K562 (cell line): ENCODE measurements around the gene JMJD1C. TPM values are rescaled to one million over a fixed set of nuclear protein-coding genes. Genes with fewer than 3 reads are reported as not detected.

Experiments
- BRD4 ChIP-seq: fragments of 200-600 bp; sonication (generic); IDR thresholded peaks from 2 replicates; pipeline ENCODE4 v1.6.1; 2017; ENCODE audit warnings: inconsistent platforms
- CREB1 ChIP-seq, 2 experiments: sonication (generic) in 1 of 2; formaldehyde crosslinking in 1 of 2; IDR thresholded peaks; 2 replicates each; pipeline versions ENCODE4 v1.6.1 to v1.8.0; 2012 to 2022; ENCODE audit warnings: inconsistent platforms in 1 of 2, mild to moderate bottlenecking in 1 of 2, missing genetic modification reagents in 1 of 2, moderate library complexity in 1 of 2
- CREBBP ChIP-seq: IDR thresholded peaks from one replicate; pipeline ENCODE4 v1.6.1; 2012; ENCODE audit warnings: low read depth, mild to moderate bottlenecking, control low read depth, inconsistent platforms, low read length
- FOXK1 ChIP-seq: sonication (generic); formaldehyde crosslinking; IDR thresholded peaks from 2 replicates; pipeline ENCODE4 v1.8.0; 2022; ENCODE audit warnings: missing genetic modification reagents, mild to moderate bottlenecking, borderline replicate concordance
- GATAD2A ChIP-seq: fragments of 450-650 bp; IDR thresholded peaks from 2 replicates; pipeline ENCODE4 v1.6.1; 2017
- KAT2B ChIP-seq: IDR thresholded peaks from one replicate; pipeline ENCODE4 v1.6.1; 2012; ENCODE audit warnings: low read depth, mild to moderate bottlenecking, control low read depth, inconsistent platforms, low read length, moderate library complexity
- KLF1 ChIP-seq: fragments of 450-650 bp; IDR thresholded peaks from 2 replicates; pipeline ENCODE4 v1.6.1; 2016; ENCODE audit warnings: missing genetic modification characterization, missing compliant biosample characterization
- MAFF ChIP-seq: IDR thresholded peaks from 2 replicates; pipeline ENCODE4 v1.6.1; 2012; ENCODE audit warnings: low read length, improper control_type of control experiment
- MTA3 ChIP-seq: fragments of 450-650 bp; formaldehyde crosslinking; IDR thresholded peaks from 2 replicates; pipeline ENCODE4 v1.6.1; 2017; ENCODE audit warnings: mild to moderate bottlenecking, borderline replicate concordance
- NFIX ChIP-seq: fragments of 250-450 bp; sonication (Bioruptor Pico); IDR thresholded peaks from 2 replicates; pipeline ENCODE4 v1.4.0; 2020; ENCODE audit warnings: low read depth, mild to moderate bottlenecking, moderate library complexity
- NFYB ChIP-seq: IDR thresholded peaks from 2 replicates; pipeline ENCODE4 v1.6.1; 2011; ENCODE audit warnings: mild to moderate bottlenecking, moderate library complexity; ENCODE audit not compliant: insufficient read length; ENCODE audit errors: extremely low read depth
- NR2C2 ChIP-seq, 2 experiments: fragments of 200-800 bp in 1 of 2; sonication (Bioruptor generic) in 1 of 2; sonication (generic) in 1 of 2; formaldehyde crosslinking in 1 of 2; IDR thresholded peaks; 2 replicates each; pipeline versions ENCODE4 v1.6.1 to v1.8.0; 2016 to 2022; ENCODE audit warnings: mild to moderate bottlenecking in 1 of 2, missing compliant biosample characterization in 1 of 2, missing genetic modification characterization in 1 of 2, missing genetic modification reagents in 1 of 2
- PCBP1 ChIP-seq: fragments of 200-400 bp; formaldehyde crosslinking; IDR thresholded peaks from 2 replicates; pipeline ENCODE4 v1.6.1; 2018; ENCODE audit warnings: mild to moderate bottlenecking, low read depth, low read length; ENCODE audit not compliant: poor library complexity, severe bottlenecking
- POLR2B ChIP-seq: fragments of 450-650 bp; IDR thresholded peaks from 2 replicates; pipeline ENCODE4 v1.6.1; 2018; ENCODE audit warnings: low read depth; ENCODE audit not compliant: partially characterized antibody
- RBM22 ChIP-seq: fragments of 200-400 bp; formaldehyde crosslinking; IDR thresholded peaks from 2 replicates; pipeline ENCODE4 v1.6.1; 2018; ENCODE audit warnings: low read length, low read depth; ENCODE audit not compliant: poor library complexity, severe bottlenecking
- SUPT5H ChIP-seq: fragments of 450-650 bp; IDR thresholded peaks from 2 replicates; pipeline ENCODE4 v1.6.1; 2016
- TAF15 ChIP-seq: fragments of 200-400 bp; formaldehyde crosslinking; IDR thresholded peaks from 2 replicates; pipeline ENCODE4 v1.6.1; 2017; ENCODE audit warnings: mild to moderate bottlenecking, low read depth, low read length, moderate library complexity
- ZC3H11A ChIP-seq: IDR thresholded peaks from 2 replicates; pipeline ENCODE4 v1.6.1; 2012; ENCODE audit warnings: low read depth, low read length, improper control_type of control experiment
- ZNF408 ChIP-seq: fragments of 250-450 bp; sonication (Bioruptor Pico); IDR thresholded peaks from 2 replicates; pipeline ENCODE4 v1.4.0; 2020; ENCODE audit warnings: low read depth, mild to moderate bottlenecking, moderate library complexity
- ZNF561 ChIP-seq: fragments of 450-650 bp; formaldehyde crosslinking; conservative IDR thresholded peaks from 2 replicates; pipeline ENCODE4 v1.4.0; 2020; ENCODE audit warnings: mild to moderate bottlenecking, moderate library complexity
- polyA plus RNA-seq, 8 experiments: library from polyadenylated mRNA; depleted of rRNA in 4 of 8; stranded (reverse) in 5 of 8; unstranded in 3 of 8; fragments of >200 nt; fragmentation: Nextera tagmentation in 2 of 8; fragmentation: Illumina TruSeq in 1 of 8; extraction: Ambion mirVana in 2 of 8; extraction: Trizol in 1 of 8; gene quantifications; 2 replicates each; pipeline versions ENCODE4 v1.2.1 to v1.2.3, GENCODE V29; 2011 to 2014; ENCODE audit warnings: inconsistent platforms in 1 of 8, missing spikeins in 1 of 8
- total RNA-seq, 7 experiments: library from RNA; depleted of rRNA in 6 of 7; stranded (reverse); fragments of >200 nt in 6 of 7; fragmentation: Illumina TruSeq in 2 of 7; extraction: Trizol in 2 of 7; gene quantifications; 2 replicates each; pipeline versions ENCODE4 v1.2.1 to v1.2.3, GENCODE V29; 2011 to 2021; ENCODE audit warnings: low replicate concordance in 1 of 7
- TF ChIP-seq, protein P1 (sequence below), 3 experiments: fragments of 200-800 bp in 1 of 3; fragments of 250-450 bp in 1 of 3; fragments of 450-650 bp in 1 of 3; sonication (Bioruptor Pico) in 1 of 3; sonication (Bioruptor generic) in 1 of 3; formaldehyde crosslinking in 1 of 3; IDR thresholded peaks; 2 replicates each; pipeline versions ENCODE4 v1.6.1 to v1.8.0; 2016 to 2022; ENCODE audit warnings: mild to moderate bottlenecking in 2 of 3, missing genetic modification characterization in 2 of 3, missing compliant biosample characterization in 1 of 3, moderate library complexity in 1 of 3
- TF ChIP-seq, protein P2 (sequence below): fragments of 250-450 bp; sonication (Bioruptor Pico); IDR thresholded peaks from 2 replicates; pipeline ENCODE4 v1.8.0; 2021; ENCODE audit warnings: mild to moderate bottlenecking, moderate library complexity
- TF ChIP-seq, protein P3 (sequence below): IDR thresholded peaks from 2 replicates; pipeline ENCODE4 v1.6.1; 2014; ENCODE audit warnings: antibody characterized with exemption

The JMJD1C gene
- total and polyA plus RNA-seq, 9 of the 15 experiments (the other 6 are each of a cell fraction or from before 2014, with no cell fraction given) = 25.3 to 68.0 (median 47.2) TPM

DNA sequence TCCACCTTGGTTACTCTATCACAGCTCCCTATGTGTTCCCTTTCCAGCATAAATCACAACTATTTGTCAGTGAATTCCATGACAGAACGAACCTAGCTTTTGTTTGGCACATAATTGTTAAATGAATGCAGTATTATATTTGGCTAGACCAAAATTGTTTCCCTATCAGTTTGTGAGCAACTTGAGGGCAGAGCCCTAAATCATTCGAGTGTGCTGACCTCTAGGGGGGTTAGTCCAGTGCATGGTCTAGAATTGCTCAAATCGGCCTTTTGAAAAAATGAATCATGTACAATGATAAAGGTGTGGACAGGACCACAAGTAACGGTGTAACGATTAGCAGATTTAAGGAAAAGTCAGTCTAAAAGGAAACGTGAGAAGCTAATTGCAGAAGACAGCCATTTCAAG is 333.1 kb downstream of the JMJD1C start (continued):
- TF ChIP-seq, protein P1, sequence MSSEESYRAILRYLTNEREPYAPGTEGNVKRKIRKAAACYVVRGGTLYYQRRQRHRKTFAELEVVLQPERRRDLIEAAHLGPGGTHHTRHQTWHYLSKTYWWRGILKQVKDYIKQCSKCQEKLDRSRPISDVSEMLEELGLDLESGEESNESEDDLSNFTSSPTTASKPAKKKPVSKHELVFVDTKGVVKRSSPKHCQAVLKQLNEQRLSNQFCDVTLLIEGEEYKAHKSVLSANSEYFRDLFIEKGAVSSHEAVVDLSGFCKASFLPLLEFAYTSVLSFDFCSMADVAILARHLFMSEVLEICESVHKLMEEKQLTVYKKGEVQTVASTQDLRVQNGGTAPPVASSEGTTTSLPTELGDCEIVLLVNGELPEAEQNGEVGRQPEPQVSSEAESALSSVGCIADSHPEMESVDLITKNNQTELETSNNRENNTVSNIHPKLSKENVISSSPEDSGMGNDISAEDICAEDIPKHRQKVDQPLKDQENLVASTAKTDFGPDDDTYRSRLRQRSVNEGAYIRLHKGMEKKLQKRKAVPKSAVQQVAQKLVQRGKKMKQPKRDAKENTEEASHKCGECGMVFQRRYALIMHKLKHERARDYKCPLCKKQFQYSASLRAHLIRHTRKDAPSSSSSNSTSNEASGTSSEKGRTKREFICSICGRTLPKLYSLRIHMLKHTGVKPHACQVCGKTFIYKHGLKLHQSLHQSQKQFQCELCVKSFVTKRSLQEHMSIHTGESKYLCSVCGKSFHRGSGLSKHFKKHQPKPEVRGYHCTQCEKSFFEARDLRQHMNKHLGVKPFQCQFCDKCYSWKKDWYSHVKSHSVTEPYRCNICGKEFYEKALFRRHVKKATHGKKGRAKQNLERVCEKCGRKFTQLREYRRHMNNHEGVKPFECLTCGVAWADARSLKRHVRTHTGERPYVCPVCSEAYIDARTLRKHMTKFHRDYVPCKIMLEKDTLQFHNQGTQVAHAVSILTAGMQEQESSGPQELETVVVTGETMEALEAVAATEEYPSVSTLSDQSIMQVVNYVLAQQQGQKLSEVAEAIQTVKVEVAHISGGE (CRISPR knock-in tag; IDR thresholded peaks at IDR 0.05) = 0 out of 6 replicates have a peak, but pooled peaks of 1 of the 3 experiments have one; percentile 67
- TF ChIP-seq PCBP1 = no peak
- TF ChIP-seq NFYB = no peak
- no peak for TF ChIP-seq GATAD2A
- no peak for TF ChIP-seq NFIX
- TF ChIP-seq, protein P2, sequence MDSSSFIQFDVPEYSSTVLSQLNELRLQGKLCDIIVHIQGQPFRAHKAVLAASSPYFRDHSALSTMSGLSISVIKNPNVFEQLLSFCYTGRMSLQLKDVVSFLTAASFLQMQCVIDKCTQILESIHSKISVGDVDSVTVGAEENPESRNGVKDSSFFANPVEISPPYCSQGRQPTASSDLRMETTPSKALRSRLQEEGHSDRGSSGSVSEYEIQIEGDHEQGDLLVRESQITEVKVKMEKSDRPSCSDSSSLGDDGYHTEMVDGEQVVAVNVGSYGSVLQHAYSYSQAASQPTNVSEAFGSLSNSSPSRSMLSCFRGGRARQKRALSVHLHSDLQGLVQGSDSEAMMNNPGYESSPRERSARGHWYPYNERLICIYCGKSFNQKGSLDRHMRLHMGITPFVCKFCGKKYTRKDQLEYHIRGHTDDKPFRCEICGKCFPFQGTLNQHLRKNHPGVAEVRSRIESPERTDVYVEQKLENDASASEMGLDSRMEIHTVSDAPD (CRISPR knock-in tag) = no peak
- TF ChIP-seq ZNF408 (CRISPR knock-in tag) = no peak
- TF ChIP-seq MAFF = no peak
- no peak for TF ChIP-seq CREBBP
- no peak for TF ChIP-seq CREB1 (IDR thresholded peaks at IDR 0.05)
- TF ChIP-seq CREB1 (CRISPR knock-in tag; IDR thresholded peaks at IDR 0.05) = no peak
- no peak for TF ChIP-seq POLR2B
- TF ChIP-seq MTA3 = no peak
- no peak for TF ChIP-seq NR2C2 (CRISPR knock-in tag; IDR thresholded peaks at IDR 0.05)
- no peak; the same call in 1 of the 2 replicates for TF ChIP-seq NR2C2 (tag; IDR thresholded peaks at IDR 0.05)
- no peak for TF ChIP-seq KAT2B
- TF ChIP-seq, protein P3, sequence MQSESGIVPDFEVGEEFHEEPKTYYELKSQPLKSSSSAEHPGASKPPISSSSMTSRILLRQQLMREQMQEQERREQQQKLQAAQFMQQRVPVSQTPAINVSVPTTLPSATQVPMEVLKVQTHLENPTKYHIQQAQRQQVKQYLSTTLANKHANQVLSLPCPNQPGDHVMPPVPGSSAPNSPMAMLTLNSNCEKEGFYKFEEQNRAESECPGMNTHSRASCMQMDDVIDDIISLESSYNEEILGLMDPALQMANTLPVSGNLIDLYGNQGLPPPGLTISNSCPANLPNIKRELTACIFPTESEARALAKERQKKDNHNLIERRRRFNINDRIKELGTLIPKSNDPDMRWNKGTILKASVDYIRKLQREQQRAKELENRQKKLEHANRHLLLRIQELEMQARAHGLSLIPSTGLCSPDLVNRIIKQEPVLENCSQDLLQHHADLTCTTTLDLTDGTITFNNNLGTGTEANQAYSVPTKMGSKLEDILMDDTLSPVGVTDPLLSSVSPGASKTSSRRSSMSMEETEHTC = no peak
- no peak for TF ChIP-seq RBM22
- TF ChIP-seq ZNF561 = no peak
- TF ChIP-seq BRD4 = peak; percentile 39; the same call in 1 of the 2 replicates
- TF ChIP-seq ZC3H11A = no peak
- TF ChIP-seq SUPT5H = no peak
- no peak for TF ChIP-seq FOXK1 (CRISPR knock-in tag)
- no peak for TF ChIP-seq KLF1
- no peak for TF ChIP-seq TAF15
